Measurements from ENCODE around the gene TNFAIP2. TPM values are rescaled to one million over a fixed set of nuclear protein-coding genes. Genes with fewer than 3 reads are reported as not detected.
"Not testable (repeated sequence)": the region's sequence is repeated elsewhere in the genome, so short reads cannot be mapped to it uniquely, and the experiment has no call there.

The TNFAIP2 gene
- polyA plus RNA-seq, 3 donors, result 22.4 to 29.4 (median 23.1) TPM

GRCh38 chr14:103146141-103146709 lies 23.0 kb downstream of the TNFAIP2 start:
- DNase-seq (ENCODE audit: low read depth in 3 of 3, low spot score in 2 of 3), result no peak

GRCh38 chr14:103149351-103150237 lies 26.3 kb downstream of the TNFAIP2 start:
- DNase-seq (ENCODE audit: low read depth in 3 of 3, low spot score in 2 of 3), result no peak

- DNase-seq (ENCODE audit: low read depth in 3 of 3, low spot score in 2 of 3), result no peak
Measured at GRCh38 chr14:103151270-103151945, 28.1 kb downstream of the TNFAIP2 start.

- DNase-seq (ENCODE audit: low read depth in 3 of 3, low spot score in 2 of 3), result no peak
Measured at GRCh38 chr14:103155010-103155409, 31.7 kb downstream of the TNFAIP2 start.

- not testable (repeated sequence) for DNase-seq (ENCODE audit: low read depth in 3 of 3, low spot score in 2 of 3)
Measured at GRCh38 chr14:103155416-103155815, 32.2 kb downstream of the TNFAIP2 start.

DNA sequence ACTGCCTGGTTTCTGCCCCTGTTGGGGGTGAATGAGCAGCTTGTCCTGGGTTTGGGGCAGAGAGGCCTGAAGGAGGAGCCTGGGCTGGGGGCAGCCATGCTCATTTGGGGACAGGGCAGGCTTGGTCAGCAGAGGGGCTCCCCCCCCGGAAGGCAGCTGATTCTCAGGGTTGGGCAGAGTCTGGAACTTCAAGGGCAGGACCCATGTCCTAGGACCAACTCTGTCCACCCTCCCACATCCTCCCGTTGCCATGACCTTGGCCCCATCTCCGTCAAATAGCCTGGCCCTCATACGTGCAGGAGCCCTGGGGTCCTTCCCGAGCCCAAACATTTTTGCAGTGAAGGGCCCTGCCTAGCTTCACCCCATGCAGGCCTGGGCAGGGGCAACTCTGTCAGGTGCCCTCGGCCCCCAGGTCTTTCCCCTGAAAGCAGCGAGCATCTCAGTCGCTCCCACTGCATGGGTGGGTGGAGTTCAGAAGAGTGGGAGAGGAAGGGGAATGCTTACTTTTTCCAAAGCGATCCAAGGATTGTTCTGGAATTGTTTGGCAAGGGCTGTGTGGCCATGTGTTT lies 32.6 kb downstream of the TNFAIP2 start:
- no peak for DNase-seq (ENCODE audit: low read depth in 3 of 3, low spot score in 2 of 3)

DNA sequence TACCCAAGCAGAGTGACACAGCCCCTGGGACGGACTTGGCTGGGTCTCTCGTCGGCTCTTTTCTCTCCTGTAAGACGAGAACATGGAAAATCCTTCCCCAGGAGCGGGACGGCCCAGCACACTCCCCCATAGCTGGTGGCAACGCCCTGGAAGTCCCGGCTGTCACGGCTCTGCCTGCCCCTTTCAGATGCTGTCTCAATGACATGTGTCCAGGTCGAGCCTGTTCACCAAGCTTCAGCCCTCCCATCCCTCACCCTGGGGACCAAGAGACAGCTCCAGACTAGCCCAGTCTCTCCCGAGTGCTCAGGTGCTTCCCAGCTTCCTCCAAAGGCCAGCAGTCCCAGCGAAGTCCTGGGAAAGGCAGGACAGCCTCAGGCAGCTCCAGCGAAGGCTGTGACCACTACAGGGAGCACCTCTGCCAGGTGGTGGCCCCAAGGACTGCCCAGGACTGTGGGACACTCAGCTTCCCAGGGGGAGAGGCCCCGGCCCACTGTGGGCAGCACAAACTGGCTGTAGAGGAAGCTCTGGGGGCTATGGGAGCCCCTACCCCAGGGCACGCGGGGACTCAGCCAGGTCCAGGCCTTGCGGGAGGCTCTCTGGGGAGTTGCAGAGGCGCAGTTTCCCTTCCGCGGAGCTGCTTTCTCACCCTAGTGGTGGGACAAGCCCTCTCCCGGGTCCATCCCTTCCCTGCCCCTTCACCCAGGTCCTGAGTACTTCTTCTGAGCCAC lies 33.6 kb downstream of the TNFAIP2 start:
- DNase-seq (ENCODE audit: low read depth in 3 of 3, low spot score in 2 of 3), result no peak

- no peak for DNase-seq (ENCODE audit: low read depth in 3 of 3, low spot score in 2 of 3)
Measured at GRCh38 chr14:103157969-103158368, 34.7 kb downstream of the TNFAIP2 start.

GRCh38 chr14:103158688-103159087 lies 35.4 kb downstream of the TNFAIP2 start:
- DNase-seq (ENCODE audit: low read depth in 3 of 3, low spot score in 2 of 3), result no peak

DNA sequence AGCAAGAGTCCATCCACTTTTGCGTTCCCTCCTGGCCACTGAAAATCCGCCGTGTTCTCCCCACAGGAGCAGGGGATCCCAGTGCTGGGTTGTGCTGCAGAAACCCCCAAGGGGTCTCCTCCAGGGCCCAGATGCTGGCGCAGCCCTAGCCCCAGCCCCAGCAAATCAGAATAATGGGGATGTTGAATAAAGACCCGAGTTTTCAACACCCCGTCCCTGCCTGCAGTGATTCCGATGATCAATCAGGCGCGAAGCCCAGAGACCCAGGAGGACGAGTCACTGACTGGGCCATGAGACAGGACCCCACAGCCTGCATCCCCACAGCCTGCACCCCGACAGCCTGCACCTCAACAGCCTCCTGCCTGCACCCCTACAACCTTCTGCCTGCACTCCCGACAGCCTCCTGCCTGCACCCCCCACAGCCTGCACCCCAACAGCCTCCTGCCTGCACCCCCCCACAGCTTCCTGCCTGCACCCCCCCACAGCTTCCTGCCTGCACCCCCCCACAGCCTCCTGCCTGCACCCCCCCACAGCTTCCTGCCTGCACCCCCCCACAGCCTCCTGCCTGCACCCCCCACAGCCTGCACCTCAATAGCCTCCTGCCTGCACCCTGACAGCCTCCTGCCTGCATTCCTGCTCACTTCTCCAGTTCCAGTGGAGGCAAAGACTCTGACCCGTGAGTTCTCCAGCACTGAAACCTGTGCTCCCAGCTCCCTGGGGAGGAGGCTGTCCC lies 37.2 kb downstream of the TNFAIP2 start:
- DNase-seq (ENCODE audit: low read depth in 3 of 3, low spot score in 2 of 3), result no peak

- DNase-seq (ENCODE audit: low read depth in 3 of 3, low spot score in 2 of 3), result no peak
Measured at GRCh38 chr14:103161054-103161397, 37.8 kb downstream of the TNFAIP2 start.

- no peak for DNase-seq (ENCODE audit: low read depth in 3 of 3, low spot score in 2 of 3)
Measured at GRCh38 chr14:103163199-103163598, 39.9 kb downstream of the TNFAIP2 start.

DNA sequence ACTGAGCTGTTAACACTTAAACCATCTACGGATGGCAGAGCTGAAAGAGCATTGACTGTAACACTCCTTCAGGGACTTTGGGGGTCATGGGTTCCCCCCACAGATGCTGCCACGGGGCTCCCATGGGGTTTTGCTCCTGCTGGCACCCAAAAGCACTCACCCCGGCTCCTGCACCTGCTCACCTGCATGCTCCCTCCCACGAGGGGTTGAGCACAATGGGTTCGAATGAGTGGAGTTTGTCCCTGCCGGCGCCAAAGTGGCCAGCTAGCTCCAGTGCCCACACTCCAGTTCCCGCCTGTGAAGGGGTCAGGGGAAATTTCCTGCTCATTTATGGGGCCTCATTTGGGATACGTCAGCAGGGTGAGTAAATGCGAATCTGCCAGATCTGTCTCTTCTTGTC lies 40.7 kb downstream of the TNFAIP2 start:
- DNase-seq (ENCODE audit: low read depth in 3 of 3, low spot score in 2 of 3), result no peak

DNA sequence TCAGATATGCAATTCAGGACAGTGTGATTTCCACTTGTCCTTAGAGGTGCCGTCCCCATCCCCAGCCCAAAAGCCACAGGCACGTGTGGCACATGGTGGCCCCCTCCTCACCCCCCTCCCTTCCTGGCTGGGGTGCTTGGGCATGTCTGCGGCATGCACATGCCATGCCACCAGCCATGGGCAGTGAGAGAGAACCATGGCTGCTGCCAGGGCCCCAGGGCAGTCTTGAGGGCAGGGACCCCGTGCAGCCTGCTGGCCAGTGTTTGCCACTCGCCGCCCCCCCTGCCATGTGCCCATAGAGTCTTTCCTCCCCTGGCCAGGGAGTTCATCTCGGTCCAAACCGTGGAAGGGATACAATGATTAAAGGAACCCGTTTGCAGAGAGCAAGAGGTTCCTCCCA lies 41.5 kb downstream of the TNFAIP2 start:
- no peak for DNase-seq (ENCODE audit: low read depth in 3 of 3, low spot score in 2 of 3)

GRCh38 chr14:103165323-103165722 lies 42.1 kb downstream of the TNFAIP2 start:
- DNase-seq (ENCODE audit: low read depth in 3 of 3, low spot score in 2 of 3), result no peak

- no peak for DNase-seq (ENCODE audit: low read depth in 3 of 3, low spot score in 2 of 3)
Measured at GRCh38 chr14:103169954-103170353, 46.7 kb downstream of the TNFAIP2 start.

- DNase-seq (ENCODE audit: low read depth in 3 of 3, low spot score in 2 of 3), result not testable (repeated sequence)
Measured at GRCh38 chr14:103171206-103171605, 47.9 kb downstream of the TNFAIP2 start.

DNA sequence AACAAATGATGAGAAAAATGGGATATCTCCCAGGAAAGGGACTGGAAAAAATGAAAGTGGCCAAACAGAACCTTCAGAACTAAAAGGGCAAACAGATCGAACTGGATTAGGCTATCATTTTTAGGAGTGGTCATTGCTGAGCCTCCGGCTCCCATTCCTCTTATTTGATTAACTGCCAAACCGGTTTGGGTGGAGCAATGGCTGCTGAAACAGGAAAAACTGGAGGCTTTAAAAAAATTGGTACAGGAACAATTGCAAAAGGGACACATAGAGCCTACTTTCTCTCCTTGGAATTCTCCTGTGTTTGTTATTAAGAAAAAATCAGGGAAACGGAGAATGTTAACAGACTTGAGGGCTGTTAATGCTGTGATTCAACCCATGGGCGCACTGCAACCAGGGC lies 49.7 kb downstream of the TNFAIP2 start:
- no peak for DNase-seq (ENCODE audit: low read depth in 3 of 3, low spot score in 2 of 3)

- not testable (repeated sequence) for DNase-seq (ENCODE audit: low read depth in 3 of 3, low spot score in 2 of 3)
Measured at GRCh38 chr14:103173887-103174286, 50.6 kb downstream of the TNFAIP2 start.

- not testable (repeated sequence) for DNase-seq (ENCODE audit: low read depth in 3 of 3, low spot score in 2 of 3)
Measured at GRCh38 chr14:103176176-103176575, 52.9 kb downstream of the TNFAIP2 start.
